GM10266 (cell line): Measurements from ENCODE around the gene RNF133.
"Not testable (repeated sequence)": the region's sequence is repeated elsewhere in the genome, so short reads cannot be mapped to it uniquely, and the experiment has no call there.

Experiments
- DNase-seq: peaks from one replicate; pipeline ENCODE4 v3.0.0; 2012; ENCODE audit errors: extremely low spot score
- TF ChIP-seq, protein P1 (sequence below): IDR thresholded peaks from 2 replicates; pipeline ENCODE4 v1.5.1; 2012; ENCODE audit warnings: mild to moderate bottlenecking, low read depth; ENCODE audit not compliant: control insufficient read depth, insufficient read depth; ENCODE audit errors: missing control alignments

Gene RNF133

DNA sequence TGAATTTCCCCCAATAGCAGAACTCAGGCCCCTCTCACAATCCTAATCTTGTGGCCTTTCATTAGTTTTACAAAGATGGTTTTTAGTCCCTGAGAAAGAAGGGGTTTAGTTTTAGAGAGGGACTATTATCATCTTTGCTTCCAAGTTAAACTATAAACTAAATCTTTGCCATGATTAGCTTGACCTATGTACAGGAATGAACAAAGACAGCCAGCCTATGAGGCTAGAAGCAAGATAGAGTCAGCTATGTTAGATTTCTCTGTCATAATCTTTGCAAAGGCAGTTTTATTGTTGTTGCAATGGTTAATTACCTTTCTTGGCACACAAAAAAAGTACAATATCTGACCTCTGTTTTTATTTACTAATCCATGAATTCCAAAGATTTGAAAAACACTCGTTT, 19.1 kb downstream of the RNF133 start:
- TF ChIP-seq, protein P1, sequence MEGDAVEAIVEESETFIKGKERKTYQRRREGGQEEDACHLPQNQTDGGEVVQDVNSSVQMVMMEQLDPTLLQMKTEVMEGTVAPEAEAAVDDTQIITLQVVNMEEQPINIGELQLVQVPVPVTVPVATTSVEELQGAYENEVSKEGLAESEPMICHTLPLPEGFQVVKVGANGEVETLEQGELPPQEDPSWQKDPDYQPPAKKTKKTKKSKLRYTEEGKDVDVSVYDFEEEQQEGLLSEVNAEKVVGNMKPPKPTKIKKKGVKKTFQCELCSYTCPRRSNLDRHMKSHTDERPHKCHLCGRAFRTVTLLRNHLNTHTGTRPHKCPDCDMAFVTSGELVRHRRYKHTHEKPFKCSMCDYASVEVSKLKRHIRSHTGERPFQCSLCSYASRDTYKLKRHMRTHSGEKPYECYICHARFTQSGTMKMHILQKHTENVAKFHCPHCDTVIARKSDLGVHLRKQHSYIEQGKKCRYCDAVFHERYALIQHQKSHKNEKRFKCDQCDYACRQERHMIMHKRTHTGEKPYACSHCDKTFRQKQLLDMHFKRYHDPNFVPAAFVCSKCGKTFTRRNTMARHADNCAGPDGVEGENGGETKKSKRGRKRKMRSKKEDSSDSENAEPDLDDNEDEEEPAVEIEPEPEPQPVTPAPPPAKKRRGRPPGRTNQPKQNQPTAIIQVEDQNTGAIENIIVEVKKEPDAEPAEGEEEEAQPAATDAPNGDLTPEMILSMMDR: no peak
- no peak for DNase-seq

DNA sequence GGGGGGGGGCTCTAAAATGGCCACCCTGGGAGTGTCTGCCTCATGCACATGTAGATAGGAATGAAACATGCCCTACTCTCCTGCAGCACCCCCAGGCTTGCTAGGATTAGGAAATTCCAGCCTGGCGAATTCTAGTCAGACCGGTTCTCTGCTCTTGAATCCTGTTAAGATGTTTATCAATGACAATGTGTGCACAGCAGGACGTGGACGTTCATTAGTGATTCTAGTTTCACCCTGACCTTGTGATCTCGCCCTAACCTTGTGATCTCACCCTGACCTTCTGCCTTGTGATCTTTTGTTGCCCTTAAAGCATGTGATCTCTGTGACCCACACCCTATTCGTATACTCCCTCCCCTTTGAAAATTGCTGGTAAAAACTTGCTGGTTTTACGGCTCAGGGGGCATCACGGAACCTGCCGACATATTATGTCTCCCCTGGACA, 19.6 kb downstream of the RNF133 start:
- not testable (repeated sequence) for DNase-seq

DNA sequence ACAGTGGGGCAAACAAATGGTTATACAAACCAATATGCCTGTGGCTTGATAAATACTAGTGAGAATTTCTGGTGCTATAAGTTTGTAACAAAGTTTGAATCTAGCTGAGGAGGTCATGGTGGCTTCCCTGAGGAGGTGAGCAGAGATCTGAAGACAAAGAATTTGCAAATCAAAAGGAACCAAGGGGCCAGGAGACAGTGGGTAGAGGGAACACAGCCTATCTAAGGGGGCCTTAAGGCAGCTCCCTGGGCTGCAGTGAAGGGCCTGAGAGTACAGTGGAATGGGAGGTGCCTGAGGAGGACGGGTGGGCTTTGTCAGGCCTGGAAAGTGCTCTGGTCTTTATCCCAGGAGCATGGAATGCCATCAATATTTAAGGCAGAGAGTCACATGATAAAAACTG, 21.8 kb downstream of the RNF133 start:
- TF ChIP-seq, protein P1: no peak

DNA sequence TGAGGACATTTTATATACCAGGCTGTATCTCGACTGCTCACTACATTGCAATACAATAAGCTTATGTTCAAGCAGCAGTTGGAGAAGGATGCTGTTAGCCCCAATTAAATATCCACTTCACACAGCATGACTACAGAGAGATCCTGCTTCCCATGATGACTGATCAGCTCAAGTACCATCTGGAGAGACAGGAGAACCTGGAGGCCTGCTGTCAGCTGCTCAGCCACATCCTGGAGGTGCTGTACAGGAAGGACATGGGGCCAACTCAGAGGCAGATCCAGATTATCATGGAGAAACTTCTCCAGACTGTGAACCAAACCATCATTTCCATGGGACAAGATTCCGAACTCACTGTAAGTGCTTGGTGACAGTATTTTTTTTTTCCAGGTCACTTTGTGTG, 22.5 kb downstream of the RNF133 start:
- TF ChIP-seq, protein P1: no peak
- DNase-seq: no peak

More for the DNA sequence above, 21.8 kb downstream of the RNF133 start:
- no peak for DNase-seq

DNA sequence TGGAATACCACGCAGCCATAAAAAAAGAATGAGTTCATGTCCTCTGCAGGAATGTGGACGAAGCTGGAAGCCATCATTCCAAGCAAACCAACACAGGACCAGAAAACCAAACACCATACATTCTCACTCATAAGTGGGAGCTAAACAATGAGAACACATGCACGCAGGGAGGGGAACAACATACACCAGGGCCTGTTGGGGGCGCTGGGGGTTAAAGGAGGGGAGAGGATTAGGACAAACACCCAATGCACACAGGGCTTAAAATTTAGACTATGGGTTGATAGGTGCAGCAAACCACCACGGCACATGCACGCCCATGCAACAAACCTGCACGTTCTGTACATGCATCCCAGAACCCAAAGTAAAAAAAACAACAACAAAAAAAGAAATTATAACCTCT, 23.3 kb downstream of the RNF133 start:
- DNase-seq: no peak
- TF ChIP-seq, protein P1: no peak

DNA sequence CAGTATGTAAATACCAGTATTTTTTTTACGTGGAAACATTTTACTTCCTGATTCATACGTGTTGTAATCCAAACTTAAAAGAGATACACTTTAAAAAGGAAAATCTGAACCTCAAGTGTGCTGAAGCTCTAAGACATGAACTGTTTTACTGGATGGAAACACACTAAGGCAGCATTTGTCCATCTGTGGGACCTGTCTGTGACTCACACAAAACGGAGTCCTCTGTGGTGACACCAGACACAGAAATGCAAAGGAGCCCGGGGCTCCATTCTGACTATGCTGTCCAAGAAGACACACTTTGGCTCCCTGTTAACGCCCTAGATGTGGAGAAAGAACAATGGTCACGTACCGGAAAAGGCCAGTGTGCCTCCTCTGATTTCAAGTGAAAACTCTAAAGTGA, 23.9 kb downstream of the RNF133 start:
- TF ChIP-seq, protein P1: no peak
- DNase-seq: no peak

DNA sequence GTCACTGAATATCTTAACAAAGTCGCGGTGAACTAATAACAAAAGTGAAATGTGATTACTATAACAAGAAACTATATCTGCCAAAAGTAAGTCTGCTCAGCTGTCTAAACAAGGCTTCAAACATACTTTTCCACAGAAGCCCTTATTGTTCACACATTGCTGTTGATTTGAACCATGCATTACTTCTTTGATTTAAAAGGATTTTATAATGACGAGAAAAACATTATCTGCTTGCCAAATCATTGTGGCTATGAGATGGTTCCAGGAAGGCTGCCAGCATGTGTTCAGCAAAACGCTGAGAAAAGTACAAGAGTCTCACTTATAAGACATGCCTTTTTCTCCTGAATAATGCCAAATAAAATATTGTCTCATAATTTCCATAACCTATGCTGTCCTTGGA, 24.4 kb downstream of the RNF133 start:
- TF ChIP-seq, protein P1: no peak

DNA sequence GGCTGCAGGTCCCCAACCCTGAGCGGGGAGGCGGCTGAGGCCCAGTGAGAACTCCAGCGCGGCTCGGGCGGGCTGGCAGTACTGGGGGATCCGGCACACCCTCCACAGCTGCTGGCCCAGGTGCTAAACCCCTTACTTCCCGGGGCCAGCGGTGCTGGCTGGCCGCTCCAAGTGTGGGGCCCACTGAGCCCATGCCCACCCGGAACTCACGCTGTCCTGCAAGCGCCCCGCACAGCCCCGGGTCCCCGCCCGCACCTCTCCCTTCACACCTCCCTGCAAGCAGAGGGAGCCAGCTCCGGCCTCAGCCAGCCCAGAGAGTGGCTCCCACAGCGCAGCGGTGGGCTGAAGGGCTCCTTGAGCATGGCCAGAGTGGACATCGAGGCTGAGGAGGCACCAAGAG, 25.0 kb downstream of the RNF133 start:
- TF ChIP-seq, protein P1: no peak
- DNase-seq: no peak

More for the DNA sequence above, 24.4 kb downstream of the RNF133 start:
- no peak for DNase-seq
